ENCODE measurements around the gene RAB15.
A peak's percentile ranks its signal among the peaks of the same experiment; 100 is the strongest.

Gene RAB15

GRCh38 chr14:64938972-64939816, 32.9 kb downstream of the RAB15 start:
- no peak for DNase-seq

GRCh38 chr14:64937821-64938193, 34.3 kb downstream of the RAB15 start:
- DNase-seq: no peak

- no peak for DNase-seq
These were observed 34.8 kb downstream of the RAB15 start for GRCh38 chr14:64937171-64937820.

GRCh38 chr14:64935508-64935907, 36.6 kb downstream of the RAB15 start:
- DNase-seq: no peak

GRCh38 chr14:64934338-64934929, 37.7 kb downstream of the RAB15 start:
- DNase-seq: no peak

GRCh38 chr14:64932231-64932630, 39.9 kb downstream of the RAB15 start:
- DNase-seq: no peak

GRCh38 chr14:64931123-64931522, 41.0 kb downstream of the RAB15 start:
- no peak for DNase-seq

GRCh38 chr14:64930085-64930843, 41.9 kb downstream of the RAB15 start:
- no peak for DNase-seq

- DNase-seq: no peak
These were observed 43.1 kb downstream of the RAB15 start for GRCh38 chr14:64929014-64929359.

- no peak for DNase-seq
These were observed 43.7 kb downstream of the RAB15 start for GRCh38 chr14:64928239-64929013.

GRCh38 chr14:64927031-64927430, 45.1 kb downstream of the RAB15 start:
- no peak for DNase-seq

GRCh38 chr14:64926398-64926995, 45.6 kb downstream of the RAB15 start:
- no peak for DNase-seq

GRCh38 chr14:64923015-64923414, 49.1 kb downstream of the RAB15 start:
- DNase-seq: no peak

GRCh38 chr14:64920465-64920864, 51.7 kb downstream of the RAB15 start:
- DNase-seq: no peak

GRCh38 chr14:64919618-64920017, 52.5 kb downstream of the RAB15 start:
- DNase-seq: no peak

GRCh38 chr14:64919215-64919614, 52.9 kb downstream of the RAB15 start:
- no peak for DNase-seq

- no peak for DNase-seq
These were observed 53.9 kb downstream of the RAB15 start for GRCh38 chr14:64918216-64918615.

GRCh38 chr14:64915797-64916196, 56.3 kb downstream of the RAB15 start:
- DNase-seq: no peak

GRCh38 chr14:64915029-64915424, 57.1 kb downstream of the RAB15 start:
- no peak for DNase-seq

- DNase-seq: peak; percentile 74 to 98 (median 94)
These were observed 57.7 kb downstream of the RAB15 start, which contains the start of gene CHURC1 for GRCh38 chr14:64914237-64915028. Gene CHURC1, plus strand, starts transcription at chr14:64914455. Its CDS starts 41 bp downstream, at chr14:64914496.
